ENCODE measurements around the gene PSENEN. TPM values are rescaled to one million over a fixed set of nuclear protein-coding genes. Genes with fewer than 3 reads are reported as not detected.

PSENEN gene
- polyA plus RNA-seq, 4 donors: 59.7 to 95.9 (median 70.1) TPM

- peak overlapping the region in 2 of 3 donors; percentile 64 to 90 for H3K27ac ChIP-seq (ENCODE audit: low read depth in 1 of 3, low read length in 2 of 3)
- FAIRE-seq (no peak), DNase-seq (peak; percentile 47 to 60)
- H3K36me3 ChIP-seq (ENCODE audit: control insufficient read depth in 3 of 3, insufficient read depth in 2 of 3, low read depth in 1 of 3, low read length in 3 of 3): peaks cover 0 to 47% (median 10%) of the 10 kb centered on the region in 3 donors
- no peaks in the 10 kb centered on the region for H3K9me3 ChIP-seq (ENCODE audit: control insufficient read depth in 2 of 2, insufficient read depth in 1 of 2, low read depth in 1 of 2, low read length in 1 of 2)
- 13 to 15% (median 15%) methylated on average over 55 to 74 of the region's 74 CpGs for WGBS, 3 donors
- peak overlapping the region in 2 of 3 donors; percentile 27 to 70 for H3K4me3 ChIP-seq (ENCODE audit: low read depth in 1 of 3, low read length in 3 of 3)
- H3K4me1 ChIP-seq (ENCODE audit: control insufficient read depth in 3 of 3, insufficient read depth in 2 of 3, low read depth in 1 of 3, low read length in 2 of 3): peaks cover 0 to 30% (median 15%) of the 10 kb centered on the region in 3 donors
- H3K27me3 ChIP-seq (ENCODE audit: control insufficient read depth in 3 of 3, insufficient read depth in 3 of 3, low read length in 3 of 3): peaks cover 0 to 24% (median 0%) of the 10 kb centered on the region in 3 donors
These were observed 10.3 kb downstream of the PSENEN start for GRCh38 chr19:35755550-35756376.

DNA sequence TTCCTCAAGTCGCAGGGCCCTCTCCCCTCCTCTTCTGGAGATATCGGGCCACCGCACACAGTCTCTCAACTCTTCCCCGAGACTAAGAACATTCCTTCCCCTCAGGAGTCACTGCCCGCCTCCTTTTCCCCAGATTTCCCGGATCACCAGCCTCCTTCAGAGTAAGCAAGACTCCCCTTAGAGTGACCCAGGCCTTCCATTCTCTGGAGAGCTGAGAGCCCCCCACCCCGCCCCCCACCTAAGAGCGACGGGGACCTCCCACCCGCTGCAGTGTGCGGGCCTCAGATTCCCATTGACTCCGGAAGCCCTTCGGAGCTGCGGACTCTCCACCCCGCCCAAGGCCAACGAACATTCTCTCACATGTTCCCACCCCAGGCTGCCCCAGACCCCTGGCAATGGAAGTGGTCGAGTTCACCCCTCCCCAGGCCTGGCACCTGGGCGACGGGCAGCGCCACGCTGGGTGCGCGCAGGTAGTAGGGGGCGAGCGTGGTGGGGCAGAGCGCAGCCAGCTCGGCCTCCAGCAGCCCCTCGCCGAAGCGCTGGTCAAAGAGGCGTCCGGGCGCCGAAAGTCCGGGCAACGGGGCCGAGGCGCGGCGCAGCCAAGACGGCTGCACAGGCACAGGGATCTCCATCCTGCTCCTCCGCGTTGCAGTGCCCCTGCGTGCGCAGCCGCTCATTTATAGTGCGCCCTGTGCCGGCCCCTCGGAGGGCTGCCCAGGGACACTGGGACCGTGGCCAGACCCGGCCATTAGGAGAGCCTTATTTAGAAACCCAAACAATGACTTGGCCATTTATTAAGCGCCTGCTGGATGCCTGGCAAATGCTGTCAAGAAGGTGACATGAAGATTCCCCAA, 11.2 kb downstream of the PSENEN start, which contains the start of gene HSPB6:
HSPB6 (minus strand) TSS at position 653 of the 854 bp plus-strand sequence; CDS start at position 632, 21 bp downstream.
- Histone ChIP-seq H3K4me3 (ENCODE audit: low read depth in 1 of 3, low read length in 3 of 3) (peak within 1 kb of the TSS; percentile 29 to 70 (median 45)), H3K9me3 (ENCODE audit: control insufficient read depth in 2 of 2, insufficient read depth in 1 of 2, low read depth in 1 of 2, low read length in 1 of 2) (no peaks in the 10 kb centered on the region), H3K27me3 (ENCODE audit: control insufficient read depth in 3 of 3, insufficient read depth in 3 of 3, low read length in 3 of 3) (peaks cover 0 to 24% (median 0%) of the 10 kb centered on the region in 3 donors), H3K27ac (ENCODE audit: low read depth in 1 of 3, low read length in 2 of 3) (peak within 1 kb of the TSS in 2 of 3 donors; percentile 64 to 90), H3K36me3 (ENCODE audit: control insufficient read depth in 3 of 3, insufficient read depth in 2 of 3, low read depth in 1 of 3, low read length in 3 of 3) (peaks cover under 1 to 45% (median 10%) of the 10 kb centered on the region in 3 donors), H3K4me1 (ENCODE audit: control insufficient read depth in 3 of 3, insufficient read depth in 2 of 3, low read depth in 1 of 3, low read length in 2 of 3) (peaks cover 0 to 30% (median 15%) of the 10 kb centered on the region in 3 donors)
- WGBS, 3 donors: 3 to 14% (median 8%) methylated on average over 50 to 52 of the region's 52 CpGs
- DNase-seq (peak in 1 of 2 donors; percentile 40), FAIRE-seq (no peak)

GRCh38 chr19:35757231-35757748, 11.8 kb downstream of the PSENEN start:
- peaks cover 0 to 24% (median 0%) of the 10 kb centered on the region in 3 donors for H3K27me3 ChIP-seq (ENCODE audit: control insufficient read depth in 3 of 3, insufficient read depth in 3 of 3, low read length in 3 of 3)
- H3K36me3 ChIP-seq (ENCODE audit: control insufficient read depth in 3 of 3, insufficient read depth in 2 of 3, low read depth in 1 of 3, low read length in 3 of 3): peaks cover 3 to 44% (median 7%) of the 10 kb centered on the region in 3 donors
- peak overlapping the region in 2 of 3 donors; percentile 64 to 90 for H3K27ac ChIP-seq (ENCODE audit: low read depth in 1 of 3, low read length in 2 of 3)
- WGBS, 3 donors: 3 to 7% (median 5%) methylated on average over 16 to 19 of the region's 19 CpGs
- DNase-seq (peak in 1 of 2 donors; percentile 57), FAIRE-seq (no peak)
- peaks cover 0 to 30% (median 15%) of the 10 kb centered on the region in 3 donors for H3K4me1 ChIP-seq (ENCODE audit: control insufficient read depth in 3 of 3, insufficient read depth in 2 of 3, low read depth in 1 of 3, low read length in 2 of 3)
- peak overlapping the region; percentile 29 to 70 (median 45) for H3K4me3 ChIP-seq (ENCODE audit: low read depth in 1 of 3, low read length in 3 of 3)
- H3K9me3 ChIP-seq (ENCODE audit: control insufficient read depth in 2 of 2, insufficient read depth in 1 of 2, low read depth in 1 of 2, low read length in 1 of 2): no peaks in the 10 kb centered on the region

- Histone ChIP-seq H3K36me3 (ENCODE audit: control insufficient read depth in 3 of 3, insufficient read depth in 2 of 3, low read depth in 1 of 3, low read length in 3 of 3) (peaks cover 3 to 38% (median 6%) of the 10 kb centered on the region in 3 donors), H3K27me3 (ENCODE audit: control insufficient read depth in 3 of 3, insufficient read depth in 3 of 3, low read length in 3 of 3) (peaks cover 0 to 24% (median 0%) of the 10 kb centered on the region in 3 donors), H3K27ac (ENCODE audit: low read depth in 1 of 3, low read length in 2 of 3) (peak within 1 kb of the TSS; percentile 80 to 92 (median 80)), H3K9me3 (ENCODE audit: control insufficient read depth in 2 of 2, insufficient read depth in 1 of 2, low read depth in 1 of 2, low read length in 1 of 2) (no peaks in the 10 kb centered on the region), H3K4me3 (ENCODE audit: low read depth in 1 of 3, low read length in 3 of 3) (peak within 1 kb of the TSS; percentile 56 to 77 (median 70)), H3K4me1 (ENCODE audit: control insufficient read depth in 3 of 3, insufficient read depth in 2 of 3, low read depth in 1 of 3, low read length in 2 of 3) (peaks cover 0 to 30% (median 15%) of the 10 kb centered on the region in 3 donors)
- WGBS, 3 donors: 0 to 1% (median 0%) methylated on average over 53 of the region's 53 CpGs
- DNase-seq (peak; percentile 99 to 100), FAIRE-seq (peak; percentile 90)
These were observed 12.5 kb downstream of the PSENEN start, which contains the start of gene PROSER3 for GRCh38 chr19:35757749-35758608. TSS of gene PROSER3 (plus strand) at chr19:35758176. CDS start at chr19:35758216, 40 bp downstream.

GRCh38 chr19:35759697-35760096, 14.2 kb downstream of the PSENEN start:
- Histone ChIP-seq H3K27me3 (ENCODE audit: control insufficient read depth in 3 of 3, insufficient read depth in 3 of 3, low read length in 3 of 3) (peaks cover 0 to 24% (median 0%) of the 10 kb centered on the region in 3 donors), H3K36me3 (ENCODE audit: control insufficient read depth in 3 of 3, insufficient read depth in 2 of 3, low read depth in 1 of 3, low read length in 3 of 3) (peaks cover under 1 to 36% (median 5%) of the 10 kb centered on the region in 3 donors), H3K4me1 (ENCODE audit: control insufficient read depth in 3 of 3, insufficient read depth in 2 of 3, low read depth in 1 of 3, low read length in 2 of 3) (peaks cover 0 to 30% (median 15%) of the 10 kb centered on the region in 3 donors), H3K9me3 (ENCODE audit: control insufficient read depth in 2 of 2, insufficient read depth in 1 of 2, low read depth in 1 of 2, low read length in 1 of 2) (no peaks in the 10 kb centered on the region), H3K27ac (ENCODE audit: low read depth in 1 of 3, low read length in 2 of 3) (no peak overlapping the region), H3K4me3 (ENCODE audit: low read depth in 1 of 3, low read length in 3 of 3) (no peak overlapping the region)
- DNase-seq: no peak
- WGBS, 3 donors: 96 to 97% (median 96%) methylated on average over 2 of the region's 2 CpGs
- FAIRE-seq: no peak

DNA sequence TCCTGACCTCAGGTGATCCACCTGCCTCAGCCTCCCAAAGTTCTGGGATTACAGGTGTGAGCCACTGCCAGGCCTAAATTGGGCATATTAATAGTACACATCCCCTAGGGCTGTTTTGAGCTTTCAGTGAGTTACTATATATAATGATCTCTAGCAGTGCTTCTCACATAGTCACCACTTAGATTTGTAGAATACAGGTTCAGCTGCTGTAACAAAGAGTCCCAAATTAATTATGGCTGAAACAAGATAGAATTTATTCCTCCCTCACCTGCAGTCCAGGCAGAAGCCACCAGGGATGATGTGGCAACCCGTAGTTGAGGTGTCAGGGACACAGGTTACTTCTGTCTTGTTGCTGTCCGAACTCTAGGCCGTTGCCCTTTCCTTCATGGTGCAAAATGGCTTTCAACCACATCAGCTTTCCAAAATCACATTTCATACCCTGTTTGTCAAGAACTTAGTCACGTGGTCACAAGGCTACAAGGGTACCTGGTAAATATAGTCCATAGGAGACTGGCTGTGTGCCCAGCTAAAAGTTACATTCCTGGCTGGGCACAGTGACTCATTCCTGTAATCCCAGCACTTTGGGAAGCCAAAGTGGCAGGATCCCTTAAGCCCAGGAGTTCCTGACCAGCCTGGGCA, 15.4 kb downstream of the PSENEN start:
- Histone ChIP-seq H3K9me3 (ENCODE audit: control insufficient read depth in 2 of 2, insufficient read depth in 1 of 2, low read depth in 1 of 2, low read length in 1 of 2) (no peaks in the 10 kb centered on the region), H3K4me1 (ENCODE audit: control insufficient read depth in 3 of 3, insufficient read depth in 2 of 3, low read depth in 1 of 3, low read length in 2 of 3) (peaks cover 0 to 23% (median 15%) of the 10 kb centered on the region in 3 donors), H3K27ac (ENCODE audit: low read depth in 1 of 3, low read length in 2 of 3) (no peak overlapping the region), H3K36me3 (ENCODE audit: control insufficient read depth in 3 of 3, insufficient read depth in 2 of 3, low read depth in 1 of 3, low read length in 3 of 3) (peaks cover 5 to 43% (median 9%) of the 10 kb centered on the region in 3 donors), H3K4me3 (ENCODE audit: low read depth in 1 of 3, low read length in 3 of 3) (no peak overlapping the region), H3K27me3 (ENCODE audit: control insufficient read depth in 3 of 3, insufficient read depth in 3 of 3, low read length in 3 of 3) (peaks cover 0 to 14% (median 0%) of the 10 kb centered on the region in 3 donors)
- FAIRE-seq: no peak
- no peak for DNase-seq
- 90 to 96% (median 91%) methylated on average over 4 of the region's 4 CpGs for WGBS, 3 donors
